CD4-positive, alpha-beta T cell treated with Interleukin-1 beta for 1 hour (primary cell): ENCODE data around the gene TAS2R50.

Experiments
- DNase-seq, 2 donors: peaks; one replicate each; pipeline ENCODE4 v3.0.0-alpha.2; 2020 to 2022

Gene TAS2R50

GRCh38 chr12:10943167-10943566, 43.5 kb downstream of the TAS2R50 start:
- no peak for DNase-seq

- no peak for DNase-seq
Observed at GRCh38 chr12:10941916-10942607, 44.6 kb downstream of the TAS2R50 start.

DNA sequence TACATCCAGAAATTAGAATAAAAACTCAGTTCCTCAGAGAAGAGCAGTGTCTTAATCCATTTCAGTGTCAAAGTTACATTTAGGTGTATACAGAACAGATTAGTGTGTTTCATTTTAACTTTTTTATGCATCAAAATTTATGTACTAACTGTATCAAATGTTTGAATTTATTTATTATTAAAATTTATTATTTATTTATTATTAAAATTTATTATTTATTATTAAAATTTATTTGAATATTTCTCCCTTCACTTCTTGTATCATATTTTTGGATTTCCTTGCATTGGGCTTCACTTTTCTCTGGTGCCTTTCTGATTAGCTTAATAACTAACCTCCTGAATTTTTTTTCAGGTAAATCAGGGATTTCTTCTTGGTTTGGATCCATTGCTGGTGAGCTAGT, 45.3 kb downstream of the TAS2R50 start:
- no peak for DNase-seq

DNA sequence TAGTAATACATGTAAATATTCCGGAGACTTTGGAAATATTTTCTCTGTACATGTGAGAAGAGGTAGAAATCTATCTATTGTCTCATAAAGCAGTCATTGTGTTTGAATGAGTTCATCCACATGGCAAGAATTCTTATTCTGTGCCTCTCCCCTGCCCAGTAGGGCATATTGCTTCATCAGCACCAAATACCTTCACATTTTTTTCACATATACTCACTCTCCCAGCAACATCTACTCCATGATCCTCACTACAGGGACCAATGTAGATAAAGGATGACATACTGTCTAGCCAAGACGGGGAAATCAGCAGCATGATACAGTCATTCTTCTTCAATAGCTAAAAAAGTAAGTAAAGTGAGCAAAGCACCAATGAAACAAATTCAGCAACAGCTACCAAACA, 46.3 kb downstream of the TAS2R50 start:
- no peak for DNase-seq

DNA sequence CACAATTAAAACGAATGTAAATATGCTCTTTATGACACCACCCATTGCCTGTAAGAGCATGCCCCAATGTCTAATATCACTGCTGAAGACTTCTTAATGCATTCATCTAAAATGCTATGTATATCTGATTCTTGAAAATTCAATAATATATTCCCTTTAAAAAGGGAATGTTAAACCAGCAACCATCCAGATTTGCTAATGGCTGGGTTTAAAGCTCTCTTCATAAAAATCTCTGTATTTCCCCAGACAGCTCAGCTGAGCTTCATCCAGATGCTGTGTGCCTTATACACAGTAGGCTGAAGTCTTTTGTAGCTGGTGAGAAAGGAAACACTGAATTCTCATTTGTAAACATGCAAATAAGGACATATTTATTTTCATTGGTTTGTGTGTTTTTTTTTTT, 47.5 kb downstream of the TAS2R50 start, which contains the start of gene TAS2R14:
TSS of gene TAS2R14 (minus strand) at position 101 of the 400 bp plus-strand sequence. CDS start at position 45, 56 bp downstream.
- no peak for DNase-seq

DNA sequence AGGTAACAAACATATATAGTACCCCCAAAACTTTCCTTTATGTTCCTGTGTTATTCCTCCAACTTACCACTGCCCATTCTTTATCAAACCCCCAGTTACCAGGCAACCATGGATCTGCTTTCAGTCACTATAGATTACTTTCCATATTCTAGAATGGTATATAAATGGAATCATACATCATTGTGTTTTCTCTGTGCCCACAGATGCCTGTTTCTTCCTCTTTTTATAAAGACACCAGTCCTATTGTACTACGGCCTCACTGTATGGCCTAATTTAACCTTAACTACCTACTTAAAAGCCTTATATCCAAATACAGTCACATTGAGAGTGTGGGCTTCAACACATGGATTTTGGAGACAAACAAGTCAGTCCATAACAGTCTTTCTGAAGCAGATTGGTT, 50.2 kb downstream of the TAS2R50 start:
- no peak for DNase-seq
